ENCODE measurements around the gene NLN. TPM values are rescaled to one million over a fixed set of nuclear protein-coding genes. Genes with fewer than 3 reads are reported as not detected.
"Not testable (repeated sequence)": the region's sequence is repeated elsewhere in the genome, so short reads cannot be mapped to it uniquely, and the experiment has no call there.

The NLN gene
- total RNA-seq, 5 donors from 2014 or later (not counting 1 experiment from before 2014, with no cell fraction given) = 1.5 to 7.6 (median 4.1) TPM

DNA sequence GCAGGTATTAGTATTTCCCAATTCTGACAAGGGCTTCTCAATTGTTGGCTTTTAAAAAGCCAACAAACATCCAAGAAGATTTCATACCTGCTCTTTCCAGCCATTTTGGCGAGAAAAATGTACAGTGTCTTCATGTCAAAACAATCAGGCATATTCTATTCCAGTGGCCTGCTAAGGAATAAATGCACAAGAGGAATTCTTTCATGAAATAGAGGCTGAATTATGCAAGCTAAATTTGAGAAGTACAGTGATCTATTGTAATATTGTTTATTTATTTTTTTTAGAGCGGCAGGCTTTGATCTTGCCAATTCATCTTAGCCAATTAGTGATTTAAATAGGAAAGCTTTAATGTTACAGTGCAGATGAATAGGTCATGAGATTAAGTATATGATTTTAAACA lies 49.3 kb downstream of the NLN start:
- no peaks in the 10 kb centered on the region for H3K36me3 ChIP-seq (ENCODE audit: control insufficient read depth in 2 of 2, extremely low read depth in 1 of 2, insufficient read depth in 1 of 2, low read length in 1 of 2)
- Mint-ChIP-seq H3K9me3 (peaks cover 0 to 6% (median 4%) of the 10 kb centered on the region in 3 donors), H3K36me3 (peaks cover 12% of the 10 kb centered on the region), H3K4me3 (no peak overlapping the region), H3K27me3 (no peaks in the 10 kb centered on the region), H3K27ac (no peak overlapping the region), H3K4me1 (peaks cover 0 to 9% (median 3%) of the 10 kb centered on the region in 3 donors)
- H3K4me3 ChIP-seq (ENCODE audit: control insufficient read depth in 1 of 2, extremely low read depth in 1 of 2, low read length in 1 of 2) = no peak overlapping the region
- no CpG with 5 or more reads among the region's 2 CpGs for WGBS (ENCODE audit: insufficient coverage)
- ATAC-seq (replicated peaks in 1 of 4) (no peak), DNase-seq (no peak)
- no peaks in the 10 kb centered on the region for H3K4me1 ChIP-seq (ENCODE audit: control insufficient read depth in 1 of 2, extremely low read depth in 1 of 2, insufficient read depth in 2 of 2, low read length in 2 of 2)
- POLR2A ChIA-PET = no interaction called here
- CTCF ChIA-PET = interaction anchor here in 1 of 2 donors (0.6 to 1.7 kb wide), 3 partner anchors 10 to 150 kb away, joined by 3 to 4 read pairs (median 3); no protein-coding TSS in a partner anchor
- H3K27ac ChIP-seq (ENCODE audit: low read length) = no peak overlapping the region
- no peaks in the 10 kb centered on the region for H3K9me3 ChIP-seq
- no peaks in the 10 kb centered on the region for H3K27me3 ChIP-seq (replicated peaks in 1 of 2; ENCODE audit: control insufficient read depth in 2 of 2, extremely low read depth in 1 of 2, insufficient read depth in 2 of 2, low read length in 1 of 2)

DNA sequence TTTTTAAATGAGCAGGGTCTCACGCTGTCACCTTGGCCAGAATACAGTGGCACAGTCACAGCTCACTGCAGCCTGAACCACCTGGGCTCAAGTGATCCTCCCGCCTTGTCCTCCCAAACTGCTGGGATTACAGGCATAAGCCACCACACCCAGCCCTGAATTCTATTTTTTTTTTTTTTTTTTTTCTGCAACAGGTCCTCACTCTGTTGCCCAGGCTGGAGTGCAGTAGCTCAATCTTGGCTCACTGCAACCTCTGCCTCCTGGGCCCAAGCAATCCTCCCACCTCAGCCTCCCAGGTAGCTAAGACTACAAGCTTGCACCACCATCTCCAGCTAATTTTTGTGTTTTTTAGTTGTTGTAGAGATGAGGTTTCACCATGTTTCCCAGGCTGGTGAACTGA lies 51.0 kb downstream of the NLN start:
- WGBS (ENCODE audit: insufficient coverage) = 100% methylated on average over 1 of the region's 2 CpGs
- not testable (repeated sequence) for H3K4me3 Mint-ChIP-seq
- CTCF ChIA-PET = interaction anchor here in 1 of 2 donors (0.8 kb wide), 1 partner anchor 19 kb away, joined by 5 read pairs; no protein-coding TSS in a partner anchor

DNA sequence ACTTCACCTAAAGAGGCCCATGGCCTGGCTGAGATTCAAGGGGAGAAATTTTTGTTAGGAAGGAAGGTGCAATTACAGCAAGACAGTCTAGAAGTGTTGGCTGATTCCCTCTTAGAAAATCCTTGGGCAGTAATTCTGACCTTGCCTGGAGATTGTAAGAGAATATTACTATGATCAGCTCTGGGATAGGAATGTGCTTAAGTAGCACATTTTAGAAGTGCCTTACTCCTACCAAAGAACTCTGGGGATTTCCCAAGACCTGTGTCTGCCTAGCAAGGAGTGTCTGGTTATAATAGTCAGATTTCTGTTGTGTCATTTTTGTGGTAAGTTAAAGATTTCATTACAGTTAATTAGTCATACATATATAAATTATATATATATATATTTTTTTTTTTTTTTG lies 52.3 kb downstream of the NLN start:
- POLR2A ChIA-PET = interaction anchor here (0.6 kb wide), 5 partner anchors 13 to 377 kb away, joined by 3 to 7 read pairs (median 4); no protein-coding TSS in a partner anchor
- Mint-ChIP-seq H3K4me1 (peaks cover 8 to 19% (median 9%) of the 10 kb centered on the region in 3 donors), H3K27ac (no peak overlapping the region), H3K36me3 (peaks cover under 1% of the 10 kb centered on the region), H3K9me3 (no peaks in the 10 kb centered on the region), H3K4me3 (no peak overlapping the region), H3K27me3 (no peaks in the 10 kb centered on the region)
- no peaks in the 10 kb centered on the region for H3K36me3 ChIP-seq (ENCODE audit: control insufficient read depth in 2 of 2, extremely low read depth in 1 of 2, insufficient read depth in 1 of 2, low read length in 1 of 2)
- ATAC-seq (replicated peaks in 1 of 4) (peak in 1 of 4 experiments; percentile 49), DNase-seq (peak in 1 of 35 experiments; percentile 20)
- no peak overlapping the region for H3K4me3 ChIP-seq (ENCODE audit: control insufficient read depth in 1 of 2, extremely low read depth in 1 of 2, low read length in 1 of 2)
- H3K27ac ChIP-seq (ENCODE audit: low read length) = no peak overlapping the region
- CTCF ChIA-PET = interaction anchor here (0.6 to 1.2 kb wide), 3 partner anchors 8 to 396 kb away, joined by 4 to 7 read pairs (median 5); no protein-coding TSS in a partner anchor
- no peaks in the 10 kb centered on the region for H3K4me1 ChIP-seq (ENCODE audit: control insufficient read depth in 1 of 2, extremely low read depth in 1 of 2, insufficient read depth in 2 of 2, low read length in 2 of 2)
- H3K9me3 ChIP-seq = no peaks in the 10 kb centered on the region
- H3K27me3 ChIP-seq (replicated peaks in 1 of 2; ENCODE audit: control insufficient read depth in 2 of 2, extremely low read depth in 1 of 2, insufficient read depth in 2 of 2, low read length in 1 of 2) = no peaks in the 10 kb centered on the region

More for the DNA sequence above, 51.0 kb downstream of the NLN start:
- ATAC-seq (replicated peaks in 1 of 4); H3K27me3 Mint-ChIP-seq; H3K27ac Mint-ChIP-seq; H3K36me3 Mint-ChIP-seq; H3K4me3 ChIP-seq (ENCODE audit: control insufficient read depth in 1 of 2, extremely low read depth in 1 of 2, low read length in 1 of 2); DNase-seq; H3K27ac ChIP-seq (ENCODE audit: low read length); H3K27me3 ChIP-seq (replicated peaks in 1 of 2; ENCODE audit: control insufficient read depth in 2 of 2, extremely low read depth in 1 of 2, insufficient read depth in 2 of 2, low read length in 1 of 2); H3K9me3 Mint-ChIP-seq; H3K36me3 ChIP-seq (ENCODE audit: control insufficient read depth in 2 of 2, extremely low read depth in 1 of 2, insufficient read depth in 1 of 2, low read length in 1 of 2); H3K4me1 Mint-ChIP-seq; POLR2A ChIA-PET; H3K4me1 ChIP-seq (ENCODE audit: control insufficient read depth in 1 of 2, extremely low read depth in 1 of 2, insufficient read depth in 2 of 2, low read length in 2 of 2); H3K9me3 ChIP-seq: not testable (repeated sequence)

DNA sequence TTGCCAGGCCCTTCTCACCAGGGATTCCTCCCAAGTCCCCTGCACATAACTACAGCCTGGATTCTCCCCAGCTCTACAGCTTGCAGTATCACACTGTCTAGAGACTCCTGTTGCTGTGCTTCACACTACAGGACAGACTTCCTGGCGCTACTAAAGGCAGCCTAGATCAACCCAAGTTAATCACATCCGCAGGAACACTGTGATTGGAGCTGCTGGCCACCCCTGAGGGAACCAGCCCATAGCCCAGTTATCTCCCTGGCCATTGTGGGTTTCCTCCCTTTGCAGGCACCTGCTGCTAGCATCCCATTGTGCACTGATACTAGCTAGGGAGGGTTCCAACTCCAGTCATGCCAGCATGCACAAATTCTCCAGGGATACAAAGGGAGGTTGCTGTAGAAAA lies 53.5 kb downstream of the NLN start:
- no peak overlapping the region for H3K27ac Mint-ChIP-seq

DNA sequence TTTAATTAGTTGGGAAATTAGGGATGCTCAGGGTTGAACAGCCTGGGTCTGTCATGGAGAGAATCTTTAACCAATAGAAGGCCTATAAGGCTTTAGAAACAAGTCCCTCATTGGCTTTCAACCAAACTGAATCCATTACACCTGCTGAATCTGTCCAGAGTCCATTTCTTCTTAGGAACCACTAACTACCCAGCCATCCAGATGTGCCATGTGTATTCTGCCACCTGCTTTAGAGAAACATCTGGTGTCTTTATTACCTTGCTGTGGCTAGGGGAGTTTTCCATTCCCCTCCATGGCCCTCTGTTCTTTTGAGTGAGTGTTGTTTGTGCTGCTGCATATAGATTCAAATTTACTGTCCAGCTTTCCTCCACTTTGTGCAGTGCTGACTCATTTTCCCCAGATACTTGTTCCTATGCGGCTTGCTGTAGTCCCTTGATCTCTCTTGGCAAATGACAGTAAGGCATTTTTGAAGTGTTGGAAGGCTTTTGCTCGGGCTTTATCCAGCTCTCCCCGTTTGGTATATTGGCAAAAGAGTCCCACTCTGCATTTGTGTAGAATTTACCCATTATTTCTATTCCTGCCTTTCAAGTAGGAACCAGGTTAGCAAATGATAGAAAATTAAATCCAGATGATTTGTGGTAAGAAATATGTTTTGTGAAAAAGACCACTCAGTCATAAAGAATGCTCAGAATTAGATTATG lies 54.6 kb downstream of the NLN start:
- POLR2A ChIA-PET = no interaction called here
- H3K4me1 Mint-ChIP-seq = peaks cover 18 to 31% (median 21%) of the 10 kb centered on the region in 3 donors
- no peak overlapping the region for H3K27ac Mint-ChIP-seq
- no peaks in the 10 kb centered on the region for H3K27me3 Mint-ChIP-seq
- no peak overlapping the region for H3K4me3 Mint-ChIP-seq
- H3K27me3 ChIP-seq (replicated peaks in 1 of 2; ENCODE audit: control insufficient read depth in 2 of 2, extremely low read depth in 1 of 2, insufficient read depth in 2 of 2, low read length in 1 of 2) = no peaks in the 10 kb centered on the region
- no peaks in the 10 kb centered on the region for H3K36me3 ChIP-seq (ENCODE audit: control insufficient read depth in 2 of 2, extremely low read depth in 1 of 2, insufficient read depth in 1 of 2, low read length in 1 of 2)
- ATAC-seq (replicated peaks in 1 of 4) (no peak), DNase-seq (no peak)
- CTCF ChIA-PET = no interaction called here
- H3K36me3 Mint-ChIP-seq = peaks cover 7% of the 10 kb centered on the region
- H3K9me3 Mint-ChIP-seq = no peaks in the 10 kb centered on the region
- H3K27ac ChIP-seq (ENCODE audit: low read length) = no peak overlapping the region
- WGBS (ENCODE audit: insufficient coverage) = no CpG with 5 or more reads among the region's 3 CpGs
- H3K9me3 ChIP-seq = no peaks in the 10 kb centered on the region
- H3K4me1 ChIP-seq (ENCODE audit: control insufficient read depth in 1 of 2, extremely low read depth in 1 of 2, insufficient read depth in 2 of 2, low read length in 2 of 2) = peaks cover 0 to 3% of the 10 kb centered on the region in 2 experiments
- no peak overlapping the region for H3K4me3 ChIP-seq (ENCODE audit: control insufficient read depth in 1 of 2, extremely low read depth in 1 of 2, low read length in 1 of 2)

More for the DNA sequence above, 53.5 kb downstream of the NLN start:
- no peaks in the 10 kb centered on the region for H3K27me3 Mint-ChIP-seq
- POLR2A ChIA-PET = no interaction called here
- no peak for DNase-seq
- CTCF ChIA-PET = no interaction called here
- WGBS (ENCODE audit: insufficient coverage) = 100% methylated on average over 2 of the region's 2 CpGs
- H3K4me1 Mint-ChIP-seq = peaks cover 15 to 26% (median 16%) of the 10 kb centered on the region in 3 donors
- no peaks in the 10 kb centered on the region for H3K36me3 ChIP-seq (ENCODE audit: control insufficient read depth in 2 of 2, extremely low read depth in 1 of 2, insufficient read depth in 1 of 2, low read length in 1 of 2)
- H3K36me3 Mint-ChIP-seq = peaks cover 4% of the 10 kb centered on the region
- H3K9me3 Mint-ChIP-seq = no peaks in the 10 kb centered on the region
- H3K4me1 ChIP-seq (ENCODE audit: control insufficient read depth in 1 of 2, extremely low read depth in 1 of 2, insufficient read depth in 2 of 2, low read length in 2 of 2) = peaks cover 0 to 3% of the 10 kb centered on the region in 2 experiments
- ATAC-seq (replicated peaks in 1 of 4) = no peak
- H3K27ac ChIP-seq (ENCODE audit: low read length) = no peak overlapping the region
- no peaks in the 10 kb centered on the region for H3K27me3 ChIP-seq (replicated peaks in 1 of 2; ENCODE audit: control insufficient read depth in 2 of 2, extremely low read depth in 1 of 2, insufficient read depth in 2 of 2, low read length in 1 of 2)
- no peak overlapping the region for H3K4me3 ChIP-seq (ENCODE audit: control insufficient read depth in 1 of 2, extremely low read depth in 1 of 2, low read length in 1 of 2)
- no peak overlapping the region for H3K4me3 Mint-ChIP-seq
- H3K9me3 ChIP-seq = no peaks in the 10 kb centered on the region

DNA sequence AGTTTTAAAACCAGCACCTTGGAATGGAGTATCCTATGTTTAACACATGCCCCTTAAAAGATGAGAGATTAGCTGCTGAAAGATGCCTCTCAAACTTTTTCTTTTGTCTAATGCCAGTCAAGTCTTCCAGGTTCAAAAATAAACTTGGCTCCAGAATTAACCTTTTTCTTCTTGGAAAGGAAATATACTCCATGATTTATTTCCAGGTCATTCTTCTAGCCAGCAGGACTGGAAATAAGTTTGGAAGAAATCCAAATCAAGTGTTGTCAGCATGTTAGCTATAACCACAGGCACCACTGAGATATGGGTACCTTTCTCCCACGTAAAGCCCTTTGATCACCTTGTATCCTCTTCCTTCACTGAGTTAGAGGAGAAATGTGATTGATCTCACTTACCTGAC lies 56.1 kb downstream of the NLN start:
- H3K4me3 Mint-ChIP-seq = no peak overlapping the region
- no peaks in the 10 kb centered on the region for H3K27me3 Mint-ChIP-seq
- no peak overlapping the region for H3K4me3 ChIP-seq (ENCODE audit: control insufficient read depth in 1 of 2, extremely low read depth in 1 of 2, low read length in 1 of 2)
- H3K27ac Mint-ChIP-seq = peak overlapping the region in 1 of 2 donors; percentile 77
- H3K4me1 Mint-ChIP-seq = peaks cover 18 to 31% (median 21%) of the 10 kb centered on the region in 3 donors
- ChIA-PET CTCF (no interaction called here), POLR2A (no interaction called here)
- WGBS (ENCODE audit: insufficient coverage) = no CpG with 5 or more reads among the region's 1 CpG
- H3K27me3 ChIP-seq (replicated peaks in 1 of 2; ENCODE audit: control insufficient read depth in 2 of 2, extremely low read depth in 1 of 2, insufficient read depth in 2 of 2, low read length in 1 of 2) = no peaks in the 10 kb centered on the region
- H3K27ac ChIP-seq (ENCODE audit: low read length) = no peak overlapping the region
- no peak for ATAC-seq (replicated peaks in 1 of 4)
- peaks cover 0 to 3% of the 10 kb centered on the region in 2 experiments for H3K4me1 ChIP-seq (ENCODE audit: control insufficient read depth in 1 of 2, extremely low read depth in 1 of 2, insufficient read depth in 2 of 2, low read length in 2 of 2)
- H3K9me3 Mint-ChIP-seq = no peaks in the 10 kb centered on the region
- H3K36me3 ChIP-seq (ENCODE audit: control insufficient read depth in 2 of 2, extremely low read depth in 1 of 2, insufficient read depth in 1 of 2, low read length in 1 of 2) = no peaks in the 10 kb centered on the region
- DNase-seq = no peak
- no peaks in the 10 kb centered on the region for H3K9me3 ChIP-seq
- H3K36me3 Mint-ChIP-seq = peaks cover 10% of the 10 kb centered on the region

Data from T-cell (primary cell).